H1 (cell line): ENCODE results near the gene RRP1. TPM values are rescaled to one million over a fixed set of nuclear protein-coding genes. Genes with fewer than 3 reads are reported as not detected.

Experiments used
- CBX5 ChIP-seq: fragments of 300-800, 300-1000 bp; sonication (generic); IDR thresholded peaks from 2 replicates; pipeline ENCODE4 v1.7.1; 2016; ENCODE audit warnings: antibody characterized with exemption, low read length, low read depth
- CHD2 ChIP-seq: IDR thresholded peaks from 2 replicates; pipeline ENCODE4 v1.6.1; 2012; ENCODE audit warnings: low read length, improper control_type of control experiment
- MAFK ChIP-seq: IDR thresholded peaks from 2 replicates; pipeline ENCODE4 v1.6.1; 2012; ENCODE audit warnings: low read depth, mild to moderate bottlenecking, improper control_type of control experiment, low read length
- RXRA ChIP-seq: IDR thresholded peaks from 2 replicates; pipeline ENCODE4 v1.6.1; 2011; ENCODE audit warnings: low read depth, mild to moderate bottlenecking, low read length, moderate library complexity; ENCODE audit not compliant: insufficient read depth
- SIX5 ChIP-seq: IDR thresholded peaks from 2 replicates; pipeline ENCODE4 v1.6.1; 2011; ENCODE audit warnings: mild to moderate bottlenecking, low read depth, low read length
- SUZ12 ChIP-seq: fragments of 200-600 bp; sonication (generic); IDR thresholded peaks from 2 replicates; pipeline ENCODE4 v1.6.1; 2012; ENCODE audit warnings: mild to moderate bottlenecking, inconsistent platforms, low read length, moderate library complexity, mixed read lengths
- TEAD4 ChIP-seq: IDR thresholded peaks from 2 replicates; pipeline ENCODE4 v1.6.1; 2012; ENCODE audit warnings: low read depth, low read length, inconsistent platforms, mixed read lengths
- polyA plus RNA-seq, 7 experiments: library from polyadenylated mRNA; depleted of rRNA in 3 of 7; stranded (reverse) in 5 of 7; unstranded in 2 of 7; fragments of >200 nt in 5 of 7; fragments of 200-250 nt in 2 of 7; gene quantifications; 1 replicate in 5 of 7; 2 replicates in 1 of 7; 4 replicates in 1 of 7; pipeline versions ENCODE4 v1.2.1 to v1.2.3, GENCODE V29; 2011 to 2013; ENCODE audit warnings: missing spikeins in 2 of 7, mixed read lengths in 2 of 7
- total RNA-seq: library from RNA; stranded (reverse); fragmentation: NEBNext Ultra II Directional; extraction: Animal tissue kit (Norgen Biotek cat#: 25700); gene quantifications from 2 replicates; pipeline ENCODE4 v1.2.1, GENCODE V29; 2021
- TF ChIP-seq, protein P1 (sequence below): IDR thresholded peaks from 2 replicates; pipeline ENCODE4 v1.6.1; 2011; ENCODE audit warnings: low read length, improper control_type of control experiment
- TF ChIP-seq, protein P2 (sequence below): fragments of 300-600 bp; sonication (generic); IDR thresholded peaks from 2 replicates; pipeline ENCODE4 v1.7.1; 2012; ENCODE audit warnings: low read length, moderate library complexity, mild to moderate bottlenecking, inconsistent platforms; ENCODE audit not compliant: insufficient replicate concordance

The RRP1 gene
- total and polyA plus RNA-seq, 2 of the 8 experiments (the other 6 are each of a cell fraction or from before 2014, with no cell fraction given), result 11.6 to 55.2 TPM

DNA sequence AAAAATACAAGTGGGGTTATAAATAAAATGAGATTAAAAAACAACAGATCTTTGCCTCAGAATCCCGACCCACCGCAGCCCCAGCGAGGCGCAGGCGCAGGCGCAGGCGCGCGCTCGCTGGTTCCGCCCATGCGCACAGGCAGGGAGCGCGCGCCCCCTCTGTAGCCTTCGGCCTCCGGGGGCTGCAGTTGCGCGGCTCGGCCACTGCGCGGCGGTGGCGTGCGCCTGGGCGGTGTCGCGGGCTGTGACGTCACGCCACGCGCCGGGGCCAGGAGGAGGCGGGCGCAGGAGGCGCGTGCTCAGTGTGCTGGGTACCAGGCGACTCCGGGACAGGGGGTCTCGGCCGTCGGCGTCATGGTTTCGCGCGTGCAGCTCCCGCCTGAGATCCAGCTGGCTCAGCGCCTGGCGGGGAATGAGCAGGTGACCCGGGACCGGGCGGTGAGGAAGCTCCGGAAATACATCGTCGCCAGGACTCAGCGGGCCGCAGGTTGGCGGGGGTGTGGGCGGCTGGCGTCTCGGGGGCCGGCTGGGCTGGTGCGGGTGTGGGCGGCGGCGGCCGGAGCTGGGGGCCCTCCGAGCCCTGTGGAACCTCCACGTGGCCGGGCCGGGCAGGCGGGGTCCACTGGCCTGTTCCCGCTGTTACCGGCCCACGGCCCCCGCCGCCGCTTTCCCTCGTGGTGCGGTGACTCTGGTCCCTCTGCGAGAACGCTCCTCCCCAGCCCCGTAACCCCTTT lies at the start of gene RRP1 (continued):
- no peak for TF ChIP-seq SIX5
- TF ChIP-seq, protein P1, sequence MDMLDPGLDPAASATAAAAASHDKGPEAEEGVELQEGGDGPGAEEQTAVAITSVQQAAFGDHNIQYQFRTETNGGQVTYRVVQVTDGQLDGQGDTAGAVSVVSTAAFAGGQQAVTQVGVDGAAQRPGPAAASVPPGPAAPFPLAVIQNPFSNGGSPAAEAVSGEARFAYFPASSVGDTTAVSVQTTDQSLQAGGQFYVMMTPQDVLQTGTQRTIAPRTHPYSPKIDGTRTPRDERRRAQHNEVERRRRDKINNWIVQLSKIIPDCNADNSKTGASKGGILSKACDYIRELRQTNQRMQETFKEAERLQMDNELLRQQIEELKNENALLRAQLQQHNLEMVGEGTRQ, result no peak
- no peak for TF ChIP-seq RXRA
- peak; percentile 56; the same call in 1 of the 2 replicates for TF ChIP-seq TEAD4
- TF ChIP-seq, protein P2, sequence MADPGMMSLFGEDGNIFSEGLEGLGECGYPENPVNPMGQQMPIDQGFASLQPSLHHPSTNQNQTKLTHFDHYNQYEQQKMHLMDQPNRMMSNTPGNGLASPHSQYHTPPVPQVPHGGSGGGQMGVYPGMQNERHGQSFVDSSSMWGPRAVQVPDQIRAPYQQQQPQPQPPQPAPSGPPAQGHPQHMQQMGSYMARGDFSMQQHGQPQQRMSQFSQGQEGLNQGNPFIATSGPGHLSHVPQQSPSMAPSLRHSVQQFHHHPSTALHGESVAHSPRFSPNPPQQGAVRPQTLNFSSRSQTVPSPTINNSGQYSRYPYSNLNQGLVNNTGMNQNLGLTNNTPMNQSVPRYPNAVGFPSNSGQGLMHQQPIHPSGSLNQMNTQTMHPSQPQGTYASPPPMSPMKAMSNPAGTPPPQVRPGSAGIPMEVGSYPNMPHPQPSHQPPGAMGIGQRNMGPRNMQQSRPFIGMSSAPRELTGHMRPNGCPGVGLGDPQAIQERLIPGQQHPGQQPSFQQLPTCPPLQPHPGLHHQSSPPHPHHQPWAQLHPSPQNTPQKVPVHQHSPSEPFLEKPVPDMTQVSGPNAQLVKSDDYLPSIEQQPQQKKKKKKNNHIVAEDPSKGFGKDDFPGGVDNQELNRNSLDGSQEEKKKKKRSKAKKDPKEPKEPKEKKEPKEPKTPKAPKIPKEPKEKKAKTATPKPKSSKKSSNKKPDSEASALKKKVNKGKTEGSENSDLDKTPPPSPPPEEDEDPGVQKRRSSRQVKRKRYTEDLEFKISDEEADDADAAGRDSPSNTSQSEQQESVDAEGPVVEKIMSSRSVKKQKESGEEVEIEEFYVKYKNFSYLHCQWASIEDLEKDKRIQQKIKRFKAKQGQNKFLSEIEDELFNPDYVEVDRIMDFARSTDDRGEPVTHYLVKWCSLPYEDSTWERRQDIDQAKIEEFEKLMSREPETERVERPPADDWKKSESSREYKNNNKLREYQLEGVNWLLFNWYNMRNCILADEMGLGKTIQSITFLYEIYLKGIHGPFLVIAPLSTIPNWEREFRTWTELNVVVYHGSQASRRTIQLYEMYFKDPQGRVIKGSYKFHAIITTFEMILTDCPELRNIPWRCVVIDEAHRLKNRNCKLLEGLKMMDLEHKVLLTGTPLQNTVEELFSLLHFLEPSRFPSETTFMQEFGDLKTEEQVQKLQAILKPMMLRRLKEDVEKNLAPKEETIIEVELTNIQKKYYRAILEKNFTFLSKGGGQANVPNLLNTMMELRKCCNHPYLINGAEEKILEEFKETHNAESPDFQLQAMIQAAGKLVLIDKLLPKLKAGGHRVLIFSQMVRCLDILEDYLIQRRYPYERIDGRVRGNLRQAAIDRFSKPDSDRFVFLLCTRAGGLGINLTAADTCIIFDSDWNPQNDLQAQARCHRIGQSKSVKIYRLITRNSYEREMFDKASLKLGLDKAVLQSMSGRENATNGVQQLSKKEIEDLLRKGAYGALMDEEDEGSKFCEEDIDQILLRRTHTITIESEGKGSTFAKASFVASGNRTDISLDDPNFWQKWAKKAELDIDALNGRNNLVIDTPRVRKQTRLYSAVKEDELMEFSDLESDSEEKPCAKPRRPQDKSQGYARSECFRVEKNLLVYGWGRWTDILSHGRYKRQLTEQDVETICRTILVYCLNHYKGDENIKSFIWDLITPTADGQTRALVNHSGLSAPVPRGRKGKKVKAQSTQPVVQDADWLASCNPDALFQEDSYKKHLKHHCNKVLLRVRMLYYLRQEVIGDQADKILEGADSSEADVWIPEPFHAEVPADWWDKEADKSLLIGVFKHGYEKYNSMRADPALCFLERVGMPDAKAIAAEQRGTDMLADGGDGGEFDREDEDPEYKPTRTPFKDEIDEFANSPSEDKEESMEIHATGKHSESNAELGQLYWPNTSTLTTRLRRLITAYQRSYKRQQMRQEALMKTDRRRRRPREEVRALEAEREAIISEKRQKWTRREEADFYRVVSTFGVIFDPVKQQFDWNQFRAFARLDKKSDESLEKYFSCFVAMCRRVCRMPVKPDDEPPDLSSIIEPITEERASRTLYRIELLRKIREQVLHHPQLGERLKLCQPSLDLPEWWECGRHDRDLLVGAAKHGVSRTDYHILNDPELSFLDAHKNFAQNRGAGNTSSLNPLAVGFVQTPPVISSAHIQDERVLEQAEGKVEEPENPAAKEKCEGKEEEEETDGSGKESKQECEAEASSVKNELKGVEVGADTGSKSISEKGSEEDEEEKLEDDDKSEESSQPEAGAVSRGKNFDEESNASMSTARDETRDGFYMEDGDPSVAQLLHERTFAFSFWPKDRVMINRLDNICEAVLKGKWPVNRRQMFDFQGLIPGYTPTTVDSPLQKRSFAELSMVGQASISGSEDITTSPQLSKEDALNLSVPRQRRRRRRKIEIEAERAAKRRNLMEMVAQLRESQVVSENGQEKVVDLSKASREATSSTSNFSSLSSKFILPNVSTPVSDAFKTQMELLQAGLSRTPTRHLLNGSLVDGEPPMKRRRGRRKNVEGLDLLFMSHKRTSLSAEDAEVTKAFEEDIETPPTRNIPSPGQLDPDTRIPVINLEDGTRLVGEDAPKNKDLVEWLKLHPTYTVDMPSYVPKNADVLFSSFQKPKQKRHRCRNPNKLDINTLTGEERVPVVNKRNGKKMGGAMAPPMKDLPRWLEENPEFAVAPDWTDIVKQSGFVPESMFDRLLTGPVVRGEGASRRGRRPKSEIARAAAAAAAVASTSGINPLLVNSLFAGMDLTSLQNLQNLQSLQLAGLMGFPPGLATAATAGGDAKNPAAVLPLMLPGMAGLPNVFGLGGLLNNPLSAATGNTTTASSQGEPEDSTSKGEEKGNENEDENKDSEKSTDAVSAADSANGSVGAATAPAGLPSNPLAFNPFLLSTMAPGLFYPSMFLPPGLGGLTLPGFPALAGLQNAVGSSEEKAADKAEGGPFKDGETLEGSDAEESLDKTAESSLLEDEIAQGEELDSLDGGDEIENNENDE, result no peak
- TF ChIP-seq SUZ12, result no peak
- peak; percentile 60; the same call in 1 of the 2 replicates for TF ChIP-seq CHD2
- TF ChIP-seq MAFK, result no peak
- TF ChIP-seq CBX5, result no peak
